DMS153 treated with DMSO at 0.1 percent for 48 hours (cell line): ENCODE results near the gene ANO1.

Experiments
- DNase-seq: peaks from one replicate; lab custom pipeline; 2025; ENCODE audit not compliant: unreplicated experiment; lab: John Stamatoyannopoulos, UW

ANO1 gene

GRCh38 chr11:70156291-70157037 is 78.3 kb downstream of the ANO1 start:
- DNase-seq = no peak

- no peak for DNase-seq
Measured at GRCh38 chr11:70158201-70158600, 80.1 kb downstream of the ANO1 start.

- DNase-seq = no peak
Measured at GRCh38 chr11:70158757-70159389, 80.8 kb downstream of the ANO1 start.

GRCh38 chr11:70159627-70160570 is 81.8 kb downstream of the ANO1 start:
- DNase-seq = no peak

- no peak for DNase-seq
Measured at GRCh38 chr11:70161043-70161625, 83.0 kb downstream of the ANO1 start.

- DNase-seq = no peak
Measured at GRCh38 chr11:70164705-70165104, 86.6 kb downstream of the ANO1 start.

- no peak for DNase-seq
Measured at GRCh38 chr11:70167120-70167519, 89.0 kb downstream of the ANO1 start.

- DNase-seq = no peak
Measured at GRCh38 chr11:70167723-70168404, 89.7 kb downstream of the ANO1 start.

- DNase-seq = no peak
Measured at GRCh38 chr11:70168405-70168754, 90.3 kb downstream of the ANO1 start.

- no peak for DNase-seq
Measured at GRCh38 chr11:70169127-70169526, 91.0 kb downstream of the ANO1 start.

- DNase-seq = no peak
Measured at GRCh38 chr11:70169632-70170031, 91.5 kb downstream of the ANO1 start.

GRCh38 chr11:70170596-70171210 is 92.6 kb downstream of the ANO1 start:
- no peak for DNase-seq

- DNase-seq = no peak
Measured at GRCh38 chr11:70173018-70173417, 94.9 kb downstream of the ANO1 start.

GRCh38 chr11:70174547-70175235 is 96.6 kb downstream of the ANO1 start:
- no peak for DNase-seq

- no peak for DNase-seq
Measured at GRCh38 chr11:70175236-70175698, 97.2 kb downstream of the ANO1 start.

GRCh38 chr11:70176940-70177689 is 99.0 kb downstream of the ANO1 start:
- no peak for DNase-seq

GRCh38 chr11:70180906-70181305 is 102.8 kb downstream of the ANO1 start:
- DNase-seq = no peak

- DNase-seq = no peak
Measured at GRCh38 chr11:70182266-70182665, 104.1 kb downstream of the ANO1 start.

- no peak for DNase-seq
Measured at GRCh38 chr11:70183032-70183431, 104.9 kb downstream of the ANO1 start.
